Measurements from ENCODE around the gene NTRK2.

Gene NTRK2

GRCh38 chr9:84748112-84748511, 78.6 kb downstream of the NTRK2 start:
- no peak for DNase-seq (ENCODE audit: low read depth)

GRCh38 chr9:84750152-84750865, 80.8 kb downstream of the NTRK2 start:
- in situ Hi-C loops (cut with HindIII; ENCODE audit: low sequenced_read_pairs) = no loop called here
- no peak for DNase-seq (ENCODE audit: low read depth)
- H3K4me3 ChIP-seq (ENCODE audit: low read depth, low read length) = no peak overlapping the region
- TF ChIP-seq, protein P1, sequence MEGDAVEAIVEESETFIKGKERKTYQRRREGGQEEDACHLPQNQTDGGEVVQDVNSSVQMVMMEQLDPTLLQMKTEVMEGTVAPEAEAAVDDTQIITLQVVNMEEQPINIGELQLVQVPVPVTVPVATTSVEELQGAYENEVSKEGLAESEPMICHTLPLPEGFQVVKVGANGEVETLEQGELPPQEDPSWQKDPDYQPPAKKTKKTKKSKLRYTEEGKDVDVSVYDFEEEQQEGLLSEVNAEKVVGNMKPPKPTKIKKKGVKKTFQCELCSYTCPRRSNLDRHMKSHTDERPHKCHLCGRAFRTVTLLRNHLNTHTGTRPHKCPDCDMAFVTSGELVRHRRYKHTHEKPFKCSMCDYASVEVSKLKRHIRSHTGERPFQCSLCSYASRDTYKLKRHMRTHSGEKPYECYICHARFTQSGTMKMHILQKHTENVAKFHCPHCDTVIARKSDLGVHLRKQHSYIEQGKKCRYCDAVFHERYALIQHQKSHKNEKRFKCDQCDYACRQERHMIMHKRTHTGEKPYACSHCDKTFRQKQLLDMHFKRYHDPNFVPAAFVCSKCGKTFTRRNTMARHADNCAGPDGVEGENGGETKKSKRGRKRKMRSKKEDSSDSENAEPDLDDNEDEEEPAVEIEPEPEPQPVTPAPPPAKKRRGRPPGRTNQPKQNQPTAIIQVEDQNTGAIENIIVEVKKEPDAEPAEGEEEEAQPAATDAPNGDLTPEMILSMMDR (IDR thresholded peaks at IDR 0.05; ENCODE audit: low read depth, low read length, missing control alignments) = no peak

More at GRCh38 chr9:84748112-84748511, 78.6 kb downstream of the NTRK2 start:
- TF ChIP-seq, protein P1 (IDR thresholded peaks at IDR 0.05; ENCODE audit: low read depth, low read length, missing control alignments) = no peak
- in situ Hi-C loops (cut with HindIII; ENCODE audit: low sequenced_read_pairs) = loop anchor here (25.0 kb wide), 1 partner anchor 111 kb away; no protein-coding TSS in a partner anchor
- no peak overlapping the region for H3K4me3 ChIP-seq (ENCODE audit: low read depth, low read length)

GRCh38 chr9:84751921-84752320, 82.4 kb downstream of the NTRK2 start:
- DNase-seq (ENCODE audit: low read depth) = peak; percentile 18
- in situ Hi-C loops (cut with HindIII; ENCODE audit: low sequenced_read_pairs) = no loop called here
- TF ChIP-seq, protein P1 (IDR thresholded peaks at IDR 0.05; ENCODE audit: low read depth, low read length, missing control alignments) = no peak
- no peak overlapping the region for H3K4me3 ChIP-seq (ENCODE audit: low read depth, low read length)

DNA sequence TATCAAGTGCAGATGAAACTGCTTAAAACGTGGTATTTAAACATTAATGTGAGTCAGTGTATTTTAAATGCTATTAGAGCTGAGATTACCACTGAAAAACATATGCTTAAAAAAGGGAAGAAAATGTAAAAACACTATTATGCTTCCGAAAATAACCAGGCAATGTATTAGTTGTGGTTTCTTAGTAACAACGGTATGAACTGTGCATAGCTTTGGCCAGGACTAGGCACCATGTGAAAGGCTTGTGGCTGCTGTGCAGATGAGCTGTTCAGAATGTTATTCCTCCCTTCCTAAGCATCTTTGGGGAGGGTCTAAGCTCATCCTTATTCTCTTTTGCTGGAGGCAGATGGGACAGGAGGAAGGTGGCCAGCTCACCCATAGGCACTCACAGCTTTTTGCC, 84.9 kb downstream of the NTRK2 start:
- H3K4me3 ChIP-seq (ENCODE audit: low read depth, low read length) = no peak overlapping the region
- TF ChIP-seq, protein P1 (IDR thresholded peaks at IDR 0.05; ENCODE audit: low read depth, low read length, missing control alignments) = no peak
- in situ Hi-C loops (cut with HindIII; ENCODE audit: low sequenced_read_pairs) = no loop called here
- DNase-seq (ENCODE audit: low read depth) = no peak

DNA sequence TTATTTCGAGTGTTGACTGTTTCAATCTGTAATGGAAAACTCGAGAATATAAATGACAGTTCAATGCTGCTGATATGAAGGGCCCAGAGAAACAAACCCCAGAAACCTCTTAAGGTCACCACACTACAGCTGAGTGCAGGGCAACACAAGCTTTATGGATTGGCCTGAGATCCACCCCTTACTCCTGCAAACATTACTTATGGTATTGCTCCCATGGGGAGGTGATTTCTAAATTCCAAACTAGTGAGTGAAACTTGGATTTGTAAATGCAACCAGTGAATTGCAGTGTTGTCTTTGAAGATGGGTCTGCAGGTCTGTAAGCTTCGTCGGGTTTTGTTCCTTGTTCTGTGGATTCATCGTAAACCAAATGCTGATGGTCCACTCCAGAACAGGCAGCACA, 85.4 kb downstream of the NTRK2 start:
- TF ChIP-seq, protein P1 (IDR thresholded peaks at IDR 0.05; ENCODE audit: low read depth, low read length, missing control alignments) = no peak
- in situ Hi-C loops (cut with HindIII; ENCODE audit: low sequenced_read_pairs) = no loop called here
- DNase-seq (ENCODE audit: low read depth) = no peak
- no peak overlapping the region for H3K4me3 ChIP-seq (ENCODE audit: low read depth, low read length)

- no peak overlapping the region for H3K4me3 ChIP-seq (ENCODE audit: low read depth, low read length)
- TF ChIP-seq, protein P1 (IDR thresholded peaks at IDR 0.05; ENCODE audit: low read depth, low read length, missing control alignments) = no peak
- DNase-seq (ENCODE audit: low read depth) = no peak
- in situ Hi-C loops (cut with HindIII; ENCODE audit: low sequenced_read_pairs) = no loop called here
Observed at GRCh38 chr9:84755380-84755779, 85.9 kb downstream of the NTRK2 start.
